DND-41 (cell line): ENCODE measurements around the gene AXIN1.

Experiments
- ATAC-seq: fragments of 200-7000 bp; cut with Tn5 transposase; 3 replicates; pipeline ENCODE4 v1.9.1; 2021; ENCODE audit warnings: low read depth; ENCODE audit not compliant: insufficient read depth
- DNase-seq: peaks from one replicate; pipeline ENCODE4 v3.0.0-alpha.2; 2020
- H2AFZ ChIP-seq: 2 replicates; pipeline ENCODE4 v1.6.0; 2012; ENCODE audit warnings: low read depth, low read length
- H3K27ac ChIP-seq: 2 replicates; pipeline ENCODE4 v1.5.1; 2012; ENCODE audit warnings: low read length, inconsistent platforms
- H3K27me3 ChIP-seq: fragments of 200-600 bp; sonication (generic); 2 replicates; pipeline ENCODE4 v1.6.0; 2012; ENCODE audit warnings: low read length, mild to moderate bottlenecking, inconsistent platforms; ENCODE audit not compliant: insufficient read depth, poor library complexity
- H3K36me3 ChIP-seq: 2 replicates; pipeline ENCODE4 v1.5.1; 2012; ENCODE audit warnings: low read length, inconsistent platforms; ENCODE audit not compliant: insufficient read depth
- H3K4me1 ChIP-seq: 2 replicates; pipeline ENCODE4 v1.5.1; 2012; ENCODE audit warnings: mild to moderate bottlenecking, low read length; ENCODE audit not compliant: insufficient read depth
- H3K4me2 ChIP-seq: 2 replicates; pipeline ENCODE4 v1.6.0; 2012; ENCODE audit warnings: mild to moderate bottlenecking, moderate library complexity, low read length, inconsistent platforms; ENCODE audit not compliant: insufficient read depth
- H3K4me3 ChIP-seq, 2 experiments: fragments of 200-600 bp in 1 of 2; shearing (Covaris generic) in 1 of 2; 2 replicates each; pipeline ENCODE4 v1.5.1; 2012 to 2016; ENCODE audit warnings: inconsistent platforms in 2 of 2, low read length in 2 of 2, mild to moderate bottlenecking in 2 of 2, low read depth in 1 of 2, moderate library complexity in 1 of 2
- H3K79me2 ChIP-seq: 2 replicates; pipeline ENCODE4 v1.6.0; 2012; ENCODE audit warnings: low read length, inconsistent platforms; ENCODE audit not compliant: insufficient read depth
- H3K9ac ChIP-seq: 2 replicates; pipeline ENCODE4 v1.6.0; 2012; ENCODE audit warnings: low read depth, mild to moderate bottlenecking, inconsistent platforms, low read length, moderate library complexity
- H3K9me3 ChIP-seq: 2 replicates; pipeline ENCODE4 v1.5.1; 2012; ENCODE audit warnings: low read length, moderate library complexity, mild to moderate bottlenecking, inconsistent platforms; ENCODE audit not compliant: insufficient read depth, severe bottlenecking
- H4K20me1 ChIP-seq: 2 replicates; pipeline ENCODE4 v1.6.0; 2012; ENCODE audit warnings: low read length; ENCODE audit not compliant: insufficient read depth
- CTCF ChIP-seq: IDR thresholded peaks from 2 replicates; pipeline ENCODE4 v1.5.1; 2012; ENCODE audit warnings: borderline replicate concordance, low read length, moderate library complexity, mild to moderate bottlenecking; ENCODE audit not compliant: poor library complexity, severe bottlenecking; ENCODE audit errors: extremely low read depth
- EZH2 ChIP-seq: IDR thresholded peaks from 3 replicates; pipeline ENCODE4 v1.6.1; 2012; ENCODE audit warnings: borderline replicate concordance, low read depth, mild to moderate bottlenecking, moderate library complexity, low read length, inconsistent platforms; ENCODE audit not compliant: severe bottlenecking

AXIN1 gene

GRCh38 chr16:377419-377951 lies 25.0 kb upstream of the AXIN1 start:
- Histone ChIP-seq H4K20me1 (peaks cover 23% of the 10 kb centered on the region), H3K9ac (no peak overlapping the region), H3K4me1 (peaks cover 25% of the 10 kb centered on the region), H3K36me3 (peaks cover 56% of the 10 kb centered on the region), H3K79me2 (peaks cover 36% of the 10 kb centered on the region), H3K4me3 (no peak overlapping the region), H3K27ac (no peak overlapping the region), H3K4me2 (no peak overlapping the region), H3K27me3 (no peaks in the 10 kb centered on the region), H2AFZ (no peak overlapping the region), H3K9me3 (no peaks in the 10 kb centered on the region)
- TF ChIP-seq EZH2 (no peak), CTCF (no peak)
- DNase-seq (no peak), ATAC-seq (no peak)

- ATAC-seq (no peak), DNase-seq (no peak)
- Histone ChIP-seq H3K79me2 (peaks cover 31% of the 10 kb centered on the region), H4K20me1 (peaks cover 23% of the 10 kb centered on the region), H3K9ac (no peak overlapping the region), H3K27me3 (no peaks in the 10 kb centered on the region), H3K9me3 (no peaks in the 10 kb centered on the region), H3K36me3 (peaks cover 62% of the 10 kb centered on the region), H2AFZ (no peak overlapping the region), H3K4me3 (no peak overlapping the region), H3K27ac (no peak overlapping the region), H3K4me1 (peaks cover 22% of the 10 kb centered on the region), H3K4me2 (no peak overlapping the region)
- TF ChIP-seq CTCF: no peak
- TF ChIP-seq EZH2: no peak
These were observed 24.4 kb upstream of the AXIN1 start for GRCh38 chr16:376817-377418.

- DNase-seq: no peak
- Histone ChIP-seq H3K4me1 (peaks cover 26% of the 10 kb centered on the region), H4K20me1 (peaks cover 23% of the 10 kb centered on the region), H3K36me3 (peaks cover 69% of the 10 kb centered on the region), H3K27ac (no peak overlapping the region), H3K27me3 (no peaks in the 10 kb centered on the region), H3K9me3 (no peaks in the 10 kb centered on the region), H2AFZ (no peak overlapping the region), H3K9ac (no peak overlapping the region), H3K4me2 (no peak overlapping the region), H3K4me3 (no peak overlapping the region), H3K79me2 (peaks cover 28% of the 10 kb centered on the region)
- ATAC-seq: no peak
- TF ChIP-seq CTCF: no peak
- TF ChIP-seq EZH2: no peak
These were observed 23.6 kb upstream of the AXIN1 start for GRCh38 chr16:375927-376816.
